MM.1S (cell line): ENCODE results near the gene SLC17A9.

ENCODE experiments used
- CTCF ChIP-seq: fragments of 300-600 bp; sonication (generic); IDR thresholded peaks from 2 replicates; pipeline ENCODE4 v1.5.1; 2016; ENCODE audit warnings: antibody characterized with exemption, low read length, mixed read lengths
- EZH2 ChIP-seq: fragments of 300-600 bp; sonication (generic); optimal IDR thresholded peaks from 2 replicates; pipeline ENCODE3; 2017; ENCODE audit warnings: low read depth, mild to moderate bottlenecking, antibody characterized with exemption, low read length, mixed read lengths
- EZH2phosphoT487 ChIP-seq: fragments of 300-600 bp; sonication (generic); IDR thresholded peaks from 2 replicates; pipeline ENCODE4 v1.6.1; 2018; ENCODE audit warnings: antibody characterized with exemption, low read length

GRCh38 chr20:62947532-62948300 lies 4.8 kb upstream of the SLC17A9 start:
- no peak for TF ChIP-seq CTCF
- no peak for TF ChIP-seq EZH2
- no peak for TF ChIP-seq EZH2phosphoT487
